Measurements from ENCODE around the gene PIH1D1.

GRCh38 chr19:49415810-49416200, 35.8 kb downstream of the PIH1D1 start:
- TF ChIP-seq CTCF (IDR thresholded peaks at IDR 0.05), result no peak
- no peak for TF ChIP-seq EZH2phosphoT487 (IDR thresholded peaks at IDR 0.05)
